Measurements from ENCODE around the gene ATP6V0D1.
A peak's percentile ranks its signal among the peaks of the same experiment; 100 is the strongest.

The ATP6V0D1 gene

GRCh38 chr16:67463059-67463458 lies 17.9 kb downstream of the ATP6V0D1 start:
- DNase-seq (ENCODE audit: low spot score): no peak

- peak; percentile 43 for DNase-seq (ENCODE audit: low spot score)
These were observed 18.7 kb downstream of the ATP6V0D1 start for GRCh38 chr16:67462279-67462655.

GRCh38 chr16:67461600-67462278 lies 19.2 kb downstream of the ATP6V0D1 start:
- no peak for DNase-seq (ENCODE audit: low spot score)

- DNase-seq (ENCODE audit: low spot score): no peak
These were observed 20.0 kb downstream of the ATP6V0D1 start for GRCh38 chr16:67460961-67461360.

GRCh38 chr16:67460168-67460567 lies 20.8 kb downstream of the ATP6V0D1 start:
- peak; percentile 86 for DNase-seq (ENCODE audit: low spot score)

- no peak for DNase-seq (ENCODE audit: low spot score)
These were observed 21.2 kb downstream of the ATP6V0D1 start for GRCh38 chr16:67459861-67460150.

GRCh38 chr16:67459066-67459860 lies 21.7 kb downstream of the ATP6V0D1 start:
- no peak for DNase-seq (ENCODE audit: low spot score)

- no peak for DNase-seq (ENCODE audit: low spot score)
These were observed 22.8 kb downstream of the ATP6V0D1 start for GRCh38 chr16:67458121-67458641.

- DNase-seq (ENCODE audit: low spot score): no peak
These were observed 23.3 kb downstream of the ATP6V0D1 start for GRCh38 chr16:67457611-67458010.

- peak; percentile 45 for DNase-seq (ENCODE audit: low spot score)
These were observed 24.4 kb downstream of the ATP6V0D1 start for GRCh38 chr16:67456391-67457081.

- DNase-seq (ENCODE audit: low spot score): no peak
These were observed 26.1 kb downstream of the ATP6V0D1 start for GRCh38 chr16:67454852-67455251.

GRCh38 chr16:67454104-67454503 lies 26.9 kb downstream of the ATP6V0D1 start:
- no peak for DNase-seq (ENCODE audit: low spot score)

GRCh38 chr16:67451704-67452435 lies 29.1 kb downstream of the ATP6V0D1 start:
- no peak for DNase-seq (ENCODE audit: low spot score)

- DNase-seq (ENCODE audit: low spot score): no peak
These were observed 29.8 kb downstream of the ATP6V0D1 start for GRCh38 chr16:67451061-67451703.

GRCh38 chr16:67449739-67450138 lies 31.2 kb downstream of the ATP6V0D1 start:
- DNase-seq (ENCODE audit: low spot score): no peak

GRCh38 chr16:67449336-67449735 lies 31.6 kb downstream of the ATP6V0D1 start:
- DNase-seq (ENCODE audit: low spot score): peak; percentile 75

GRCh38 chr16:67448580-67448979 lies 32.4 kb downstream of the ATP6V0D1 start:
- DNase-seq (ENCODE audit: low spot score): no peak

- peak; percentile 88 for DNase-seq (ENCODE audit: low spot score)
These were observed 33.4 kb downstream of the ATP6V0D1 start for GRCh38 chr16:67447508-67448076.

- no peak for DNase-seq (ENCODE audit: low spot score)
These were observed 33.9 kb downstream of the ATP6V0D1 start for GRCh38 chr16:67446968-67447507.

GRCh38 chr16:67445913-67446907 lies 34.7 kb downstream of the ATP6V0D1 start:
- no peak for DNase-seq (ENCODE audit: low spot score)
